Mucosa of gallbladder (tissue), 1 donor: ENCODE data around the gene APOBEC3G. TPM values are rescaled to one million over a fixed set of nuclear protein-coding genes. Genes with fewer than 3 reads are reported as not detected.

ENCODE experiments used
- total RNA-seq: library from RNA; stranded (reverse); gene quantifications from one replicate; pipeline ENCODE4 v1.2.1, GENCODE V29; 2021
- donor health status: DM: no; HTN: no; CAD: no.

APOBEC3G gene
- total RNA-seq, 1 donor from 2014 or later, result 7.7 TPM

Other genes with a start within 250 kb of the APOBEC3G start
- 15.0 TPM for gene NPTXR, start 233.2 kb upstream of the APOBEC3G start, total RNA-seq
- 97.5 TPM for gene CBX6, start 205.1 kb upstream of the APOBEC3G start, total RNA-seq
- gene APOBEC3A, start 119.7 kb upstream of the APOBEC3G start, total RNA-seq, result not detected
- gene APOBEC3B, start 94.9 kb upstream of the APOBEC3G start, total RNA-seq, result 1.8 TPM
- gene APOBEC3C, start 63.0 kb upstream of the APOBEC3G start, total RNA-seq, result 28.6 TPM
- gene APOBEC3D, start 56.1 kb upstream of the APOBEC3G start, total RNA-seq, result 8.4 TPM
- 14.4 TPM for gene APOBEC3F, start 36.4 kb upstream of the APOBEC3G start, total RNA-seq
- 1.4 TPM for gene APOBEC3H, start 20.0 kb downstream of the APOBEC3G start, total RNA-seq
- 76.5 TPM for gene CBX7, start 75.4 kb downstream of the APOBEC3G start, total RNA-seq
- 14.6 TPM for gene PDGFB, start 167.7 kb downstream of the APOBEC3G start, total RNA-seq
- 1,535 TPM for gene RPL3, start 242.3 kb downstream of the APOBEC3G start, total RNA-seq